ENCODE measurements around the gene PHF2.

GRCh38 chr9:93592643-93593021 is 16.2 kb downstream of the PHF2 start:
- TF ChIP-seq POLR2A (IDR thresholded peaks at IDR 0.05; ENCODE audit: low read length) (no peak), GATA1 (IDR thresholded peaks at IDR 0.05; ENCODE audit: low read depth, low read length) (no peak)
